ENCODE results near the gene EIF4H. TPM values are rescaled to one million over a fixed set of nuclear protein-coding genes. Genes with fewer than 3 reads are reported as not detected.
"Not testable (repeated sequence)": the region's sequence is repeated elsewhere in the genome, so short reads cannot be mapped to it uniquely, and the experiment has no call there.

The EIF4H gene
- polyA plus RNA-seq, 1 experiment, result 393 TPM

GRCh38 chr7:74221713-74222112, 47.6 kb downstream of the EIF4H start:
- H3K36me3 ChIP-seq (ENCODE audit: control insufficient read depth, insufficient read depth, low read length), result peaks cover 5% of the 10 kb centered on the region; the same call in 1 of the 2 replicates
- no peaks in the 10 kb centered on the region for H3K27me3 ChIP-seq (ENCODE audit: control insufficient read depth, insufficient read depth, low read length)
- no peak for DNase-seq (ENCODE audit: low read depth)
- no peak overlapping the region for H3K4me3 ChIP-seq (ENCODE audit: low read depth, low read length)
- POLR2A ChIA-PET, result no interaction called here
- TF ChIP-seq CTCF (IDR thresholded peaks at IDR 0.05; ENCODE audit: insufficient read depth, low read depth, low read length), result no peak
- CTCF ChIA-PET, result interaction anchor here (0.6 kb wide), 1 partner anchor 57 kb away, joined by 3 read pairs; no protein-coding TSS in a partner anchor

DNA sequence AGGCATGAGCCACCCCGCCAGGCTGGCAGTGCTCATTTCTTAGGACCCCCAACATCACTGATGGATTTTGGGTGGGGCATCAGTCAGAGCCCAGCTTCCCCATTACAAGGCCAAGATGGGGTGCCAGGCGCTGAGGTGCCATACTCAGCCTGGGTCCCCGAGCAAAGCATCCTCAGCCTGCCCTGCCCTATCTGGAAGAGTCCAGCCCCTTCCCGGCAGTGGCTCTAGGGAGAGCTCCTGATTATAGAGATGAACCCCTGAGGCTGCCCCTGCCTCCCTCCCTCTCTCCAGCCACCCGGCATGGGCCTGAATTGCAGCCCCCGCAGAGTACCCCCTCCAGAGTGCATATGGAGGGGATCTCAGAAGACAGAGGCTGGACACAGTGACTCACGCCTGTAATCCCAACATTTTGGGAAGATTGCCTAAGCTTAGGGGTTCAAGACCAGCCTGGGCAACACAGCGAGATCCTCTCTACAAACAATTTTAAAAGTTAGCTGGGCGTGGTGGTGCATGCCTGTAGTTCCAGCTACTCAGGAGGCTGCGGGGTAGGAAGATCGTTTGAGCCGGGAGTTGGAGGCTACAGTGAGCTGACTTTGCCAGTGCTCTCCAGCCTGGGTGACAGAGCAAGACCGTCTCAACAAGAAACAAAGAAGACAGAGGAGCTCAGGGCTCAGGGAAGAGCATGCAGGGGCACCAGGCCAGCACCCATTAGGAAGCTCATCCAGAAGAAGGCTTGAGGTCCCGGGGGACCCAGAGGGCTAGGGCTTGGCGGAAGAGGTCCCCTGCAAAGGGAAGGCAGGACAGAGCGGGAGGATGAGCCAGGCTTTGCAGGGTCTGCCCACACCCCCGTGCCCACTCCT, 48.9 kb downstream of the EIF4H start:
- Histone ChIP-seq H3K27me3 (ENCODE audit: control insufficient read depth, insufficient read depth, low read length) (no peaks in the 10 kb centered on the region), H3K4me3 (ENCODE audit: low read depth, low read length) (no peak overlapping the region), H3K36me3 (ENCODE audit: control insufficient read depth, insufficient read depth, low read length) (peaks cover 5% of the 10 kb centered on the region; the same call in 1 of the 2 replicates)
- CTCF ChIA-PET, result interaction anchor here (1.0 to 1.5 kb wide), 2 partner anchors 17 to 178 kb away, joined by 3 to 7 read pairs; no protein-coding TSS in a partner anchor
- POLR2A ChIA-PET, result no interaction called here
- no peak for DNase-seq (ENCODE audit: low read depth)
- TF ChIP-seq CTCF (IDR thresholded peaks at IDR 0.05; ENCODE audit: insufficient read depth, low read depth, low read length), result no peak

DNA sequence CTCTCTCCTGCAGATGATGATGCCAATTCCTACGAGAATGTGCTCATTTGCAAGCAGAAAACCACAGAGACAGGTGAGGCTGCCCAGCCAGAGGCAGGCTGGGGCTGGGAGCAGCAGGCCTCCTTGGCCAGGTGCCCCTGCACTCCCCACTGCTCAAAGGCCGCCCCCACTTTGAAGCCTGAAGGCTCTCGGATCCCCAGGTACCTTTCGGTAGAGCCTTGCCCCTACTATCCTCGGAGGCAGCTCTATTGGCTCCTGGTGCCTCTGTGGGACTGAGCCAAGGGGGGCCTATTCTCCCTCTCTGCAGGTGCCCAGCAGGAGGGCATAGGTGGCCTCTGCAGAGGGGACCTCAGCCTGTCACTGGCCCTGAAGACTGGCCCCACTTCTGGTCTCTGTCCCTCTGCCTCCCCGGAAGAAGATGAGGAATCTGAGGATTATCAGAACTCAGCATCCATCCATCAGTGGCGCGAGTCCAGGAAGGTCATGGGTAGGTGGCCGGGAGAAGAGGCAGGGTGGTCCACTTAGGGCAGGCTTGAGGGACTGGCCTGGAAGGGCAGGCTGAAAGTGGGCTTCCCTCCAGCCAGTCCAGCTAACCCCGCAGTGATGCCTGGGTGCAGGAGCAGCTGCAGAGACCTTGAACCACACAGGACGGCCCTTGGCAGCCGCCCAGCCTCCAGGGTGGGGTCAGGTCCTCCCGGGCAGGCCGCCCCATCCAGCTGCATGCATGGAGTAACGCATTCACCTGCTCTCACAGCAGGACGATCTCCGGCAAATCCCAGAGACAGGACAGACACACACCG, 49.8 kb downstream of the EIF4H start:
- ChIA-PET CTCF (interaction anchor here (1.5 kb wide), 1 partner anchor 17 kb away, joined by 7 read pairs; no protein-coding TSS in a partner anchor), POLR2A (no interaction called here)
- no peaks in the 10 kb centered on the region for H3K27me3 ChIP-seq (ENCODE audit: control insufficient read depth, insufficient read depth, low read length)
- H3K4me3 ChIP-seq (ENCODE audit: low read depth, low read length), result no peak overlapping the region
- peaks cover 5% of the 10 kb centered on the region; the same call in 1 of the 2 replicates for H3K36me3 ChIP-seq (ENCODE audit: control insufficient read depth, insufficient read depth, low read length)
- TF ChIP-seq CTCF (IDR thresholded peaks at IDR 0.05; ENCODE audit: insufficient read depth, low read depth, low read length), result no peak
- DNase-seq (ENCODE audit: low read depth), result no peak

DNA sequence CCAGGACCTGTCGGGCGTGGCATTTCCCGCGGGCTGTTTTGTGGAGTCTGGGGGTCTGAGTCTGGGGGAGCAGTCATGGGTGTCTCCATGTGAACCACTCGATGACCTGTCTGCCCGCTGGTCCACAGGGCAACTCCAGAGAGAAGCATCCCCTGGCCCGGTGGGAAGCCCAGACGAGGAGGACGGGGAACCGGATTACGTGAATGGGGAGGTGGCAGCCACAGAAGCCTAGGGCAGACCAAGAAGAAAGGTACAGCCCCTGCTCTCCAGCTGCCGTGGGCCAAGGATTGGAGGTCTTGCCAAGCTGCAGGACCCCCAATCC, 50.3 kb downstream of the EIF4H start:
- ChIA-PET POLR2A (no interaction called here), CTCF (no interaction called here)
- H3K36me3 ChIP-seq (ENCODE audit: control insufficient read depth, insufficient read depth, low read length), result peaks cover 6% of the 10 kb centered on the region; the same call in 1 of the 2 replicates
- TF ChIP-seq CTCF (IDR thresholded peaks at IDR 0.05; ENCODE audit: insufficient read depth, low read depth, low read length), result no peak
- no peak for DNase-seq (ENCODE audit: low read depth)
- no peaks in the 10 kb centered on the region for H3K27me3 ChIP-seq (ENCODE audit: control insufficient read depth, insufficient read depth, low read length)
- H3K4me3 ChIP-seq (ENCODE audit: low read depth, low read length), result no peak overlapping the region

- CTCF ChIA-PET; POLR2A ChIA-PET; H3K36me3 ChIP-seq (ENCODE audit: control insufficient read depth, insufficient read depth, low read length); H3K4me3 ChIP-seq (ENCODE audit: low read depth, low read length); H3K27me3 ChIP-seq (ENCODE audit: control insufficient read depth, insufficient read depth, low read length); DNase-seq (ENCODE audit: low read depth): not testable (repeated sequence)
Measured at GRCh38 chr7:74224907-74225306, 50.8 kb downstream of the EIF4H start.

All from BJ (cell line).